IPS-NIHi7 (cell line): ENCODE results near the gene MTMR10.

Source experiments
- DNase-seq: peaks from one replicate; pipeline ENCODE4 v3.0.0; 2012; ENCODE audit warnings: mixed read lengths; ENCODE audit errors: extremely low spot score

The MTMR10 gene

GRCh38 chr15:30991255-30992235, at the start of gene MTMR10:
MTMR10 (minus strand) TSS chr15:30991628; CDS start chr15:30991506, 122 bp downstream.
- DNase-seq, result peak; percentile 92

- no peak for DNase-seq
Observed at GRCh38 chr15:31040611-31041010, 49.2 kb upstream of the MTMR10 start.

- no peak for DNase-seq
Observed at GRCh38 chr15:31039961-31040360, 48.5 kb upstream of the MTMR10 start.

- DNase-seq, result no peak
Observed at GRCh38 chr15:31037731-31038477, 46.5 kb upstream of the MTMR10 start.

GRCh38 chr15:31036783-31037182, 45.4 kb upstream of the MTMR10 start:
- DNase-seq, result no peak

GRCh38 chr15:31035610-31036009, 44.2 kb upstream of the MTMR10 start:
- DNase-seq, result no peak

- no peak for DNase-seq
Observed at GRCh38 chr15:31034152-31034551, 42.7 kb upstream of the MTMR10 start.

GRCh38 chr15:31032961-31033371, 41.5 kb upstream of the MTMR10 start:
- DNase-seq, result no peak

GRCh38 chr15:31031471-31032067, 40.1 kb upstream of the MTMR10 start:
- DNase-seq, result no peak

GRCh38 chr15:31027910-31028578, 36.6 kb upstream of the MTMR10 start:
- no peak for DNase-seq

- DNase-seq, result no peak
Observed at GRCh38 chr15:31025996-31026395, 34.6 kb upstream of the MTMR10 start.

- no peak for DNase-seq
Observed at GRCh38 chr15:31024979-31025378, 33.6 kb upstream of the MTMR10 start.

GRCh38 chr15:31024330-31024729, 32.9 kb upstream of the MTMR10 start:
- peak; percentile 77 for DNase-seq

- no peak for DNase-seq
Observed at GRCh38 chr15:31023841-31024240, 32.4 kb upstream of the MTMR10 start.

GRCh38 chr15:31021067-31021665, 29.7 kb upstream of the MTMR10 start:
- no peak for DNase-seq

GRCh38 chr15:31020542-31020941, 29.1 kb upstream of the MTMR10 start:
- DNase-seq, result no peak

- DNase-seq, result no peak
Observed at GRCh38 chr15:31019986-31020385, 28.6 kb upstream of the MTMR10 start.

GRCh38 chr15:31017311-31017710, 25.9 kb upstream of the MTMR10 start:
- DNase-seq, result no peak

GRCh38 chr15:31016446-31016915, 25.1 kb upstream of the MTMR10 start:
- DNase-seq, result no peak

- DNase-seq, result no peak
Observed at GRCh38 chr15:31014608-31014925, 23.1 kb upstream of the MTMR10 start.

GRCh38 chr15:31013863-31014607, 22.6 kb upstream of the MTMR10 start:
- DNase-seq, result no peak
